Stimulated activated CD4-positive, alpha-beta T cell treated with anti-CD3 and anti-CD28 coated beads, Interleukin-12 subunit alpha, Interleukin-12 subunit beta, amount 100 ng/mL, for 24 hours (primary cell): ENCODE results near the gene SNED1.
"Not testable (repeated sequence)": the region's sequence is repeated elsewhere in the genome, so short reads cannot be mapped to it uniquely, and the experiment has no call there.

Source experiments
- DNase-seq, 2 experiments: peaks; one replicate each; pipeline ENCODE4 v3.0.0-alpha.2; 2020; ENCODE audit warnings: low read depth in 2 of 2

The SNED1 gene

DNA sequence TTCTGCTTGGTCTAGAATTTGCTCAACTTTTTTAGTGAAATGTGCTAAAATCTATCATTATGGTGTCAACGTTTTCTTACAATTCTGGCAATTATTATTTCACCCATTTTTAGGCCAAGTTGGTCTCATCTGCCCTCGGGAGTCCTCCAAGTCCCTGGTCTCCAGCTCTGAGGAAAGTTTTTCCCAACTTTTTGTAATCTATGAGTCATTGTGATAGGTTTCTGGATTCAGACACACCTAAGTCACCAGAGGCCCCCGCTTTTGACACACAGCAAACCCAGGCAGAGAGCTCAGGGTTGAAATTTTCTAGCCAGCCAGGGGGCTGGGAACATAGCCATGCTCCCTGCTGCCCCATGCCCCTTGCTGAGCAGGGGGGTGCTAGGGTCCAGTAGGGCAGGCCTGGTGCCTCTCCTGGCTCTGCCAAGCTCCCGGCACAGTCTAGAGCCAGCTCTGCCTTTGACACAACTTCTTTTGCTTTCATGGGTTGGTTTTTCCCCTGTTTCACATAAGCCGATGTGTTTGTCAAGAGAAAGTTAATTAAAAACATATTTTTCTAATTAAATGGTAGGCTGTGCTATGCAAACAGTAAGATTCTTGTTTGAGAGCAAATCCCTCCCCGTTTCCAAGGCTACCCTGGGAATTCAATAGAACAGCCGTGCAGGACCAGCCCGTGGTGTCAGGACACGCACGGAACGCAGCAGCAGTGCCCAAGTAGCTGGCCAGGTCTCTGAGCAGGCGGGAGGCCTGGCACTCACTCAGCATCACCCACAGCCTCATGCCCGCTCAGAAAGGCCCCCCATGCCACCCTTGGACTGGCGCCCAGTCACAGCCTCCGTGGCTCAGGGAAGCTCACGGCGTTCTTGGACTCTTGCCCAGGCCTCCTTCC lies 25.5 kb upstream of the SNED1 start:
- no peak for DNase-seq

DNA sequence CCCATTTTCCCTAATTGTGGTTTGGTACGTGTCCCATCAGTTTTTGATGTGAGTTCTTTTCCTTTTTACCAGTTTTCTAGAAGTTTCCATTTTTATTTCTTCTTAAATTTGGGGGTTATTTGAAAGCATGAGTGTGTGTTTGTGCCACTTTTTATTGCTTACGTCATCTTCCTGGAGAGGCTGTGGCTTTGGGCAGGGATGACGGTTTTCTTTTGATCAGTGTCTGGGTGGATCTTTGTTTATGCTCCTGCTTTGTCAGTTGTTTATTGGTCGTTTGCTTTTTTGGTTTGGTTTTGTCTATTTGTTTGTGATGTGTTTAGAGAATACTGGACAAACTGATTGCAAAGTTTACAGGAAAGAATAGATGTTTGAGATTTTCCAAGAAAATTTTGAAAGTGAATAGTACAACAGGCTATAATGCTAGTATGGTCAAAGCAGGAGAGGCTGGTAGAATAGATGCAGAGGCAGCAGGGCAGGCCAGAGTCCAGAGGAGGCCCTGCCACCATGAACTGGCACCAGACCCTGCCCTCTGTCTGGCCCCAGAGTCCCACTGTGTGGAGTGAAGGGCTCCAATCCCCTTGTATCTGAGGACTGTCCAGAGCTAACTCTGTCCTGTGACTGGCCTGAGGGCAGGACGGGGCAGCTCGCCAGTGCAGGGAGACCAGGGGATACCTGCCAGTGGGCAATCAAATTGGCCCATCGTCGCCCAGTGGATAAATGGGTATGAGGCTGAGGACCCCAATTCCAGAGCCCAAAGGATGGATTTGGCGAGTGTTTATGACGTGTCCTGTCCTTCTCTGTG lies 23.4 kb upstream of the SNED1 start:
- no peak for DNase-seq

DNA sequence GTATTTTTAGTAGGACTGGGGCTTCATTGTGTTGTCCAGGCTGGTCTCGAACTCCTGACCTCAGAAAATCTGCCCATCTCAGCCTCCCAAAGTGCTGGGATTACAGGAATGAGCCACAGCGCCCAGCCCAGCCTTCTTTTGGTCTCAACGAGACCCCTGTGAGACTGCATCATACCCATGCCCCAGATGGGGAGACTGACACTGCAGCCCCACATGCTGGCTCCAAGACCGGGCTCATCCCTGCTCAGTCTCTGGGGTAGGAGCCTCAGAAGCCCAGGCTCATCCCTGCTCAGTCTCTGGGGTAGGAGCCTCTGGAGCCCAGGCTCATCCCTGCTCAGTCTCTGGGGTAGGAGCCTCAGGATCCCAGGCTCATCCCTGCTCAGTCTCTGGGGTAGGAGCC lies 22.5 kb upstream of the SNED1 start:
- not testable (repeated sequence) for DNase-seq

DNA sequence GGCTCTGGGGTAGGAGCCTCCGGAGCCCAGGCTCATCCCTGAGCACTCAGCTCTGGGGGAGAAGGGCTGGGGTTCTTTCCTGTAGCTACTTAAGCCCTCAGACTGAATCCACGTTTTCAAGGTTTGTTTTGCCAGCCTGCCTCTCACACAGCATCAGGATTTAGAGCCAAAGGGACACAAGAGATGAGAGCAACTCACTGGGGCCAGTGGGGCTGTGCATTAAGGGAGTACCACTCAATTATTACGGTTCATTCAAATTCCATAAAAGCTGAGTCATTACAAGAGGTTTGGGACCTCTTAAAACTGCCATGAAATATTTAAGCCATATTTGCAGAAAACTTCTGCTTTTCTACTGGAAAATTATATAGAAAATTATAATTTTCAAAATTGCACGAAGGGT lies 17.1 kb upstream of the SNED1 start:
- no peak for DNase-seq

DNA sequence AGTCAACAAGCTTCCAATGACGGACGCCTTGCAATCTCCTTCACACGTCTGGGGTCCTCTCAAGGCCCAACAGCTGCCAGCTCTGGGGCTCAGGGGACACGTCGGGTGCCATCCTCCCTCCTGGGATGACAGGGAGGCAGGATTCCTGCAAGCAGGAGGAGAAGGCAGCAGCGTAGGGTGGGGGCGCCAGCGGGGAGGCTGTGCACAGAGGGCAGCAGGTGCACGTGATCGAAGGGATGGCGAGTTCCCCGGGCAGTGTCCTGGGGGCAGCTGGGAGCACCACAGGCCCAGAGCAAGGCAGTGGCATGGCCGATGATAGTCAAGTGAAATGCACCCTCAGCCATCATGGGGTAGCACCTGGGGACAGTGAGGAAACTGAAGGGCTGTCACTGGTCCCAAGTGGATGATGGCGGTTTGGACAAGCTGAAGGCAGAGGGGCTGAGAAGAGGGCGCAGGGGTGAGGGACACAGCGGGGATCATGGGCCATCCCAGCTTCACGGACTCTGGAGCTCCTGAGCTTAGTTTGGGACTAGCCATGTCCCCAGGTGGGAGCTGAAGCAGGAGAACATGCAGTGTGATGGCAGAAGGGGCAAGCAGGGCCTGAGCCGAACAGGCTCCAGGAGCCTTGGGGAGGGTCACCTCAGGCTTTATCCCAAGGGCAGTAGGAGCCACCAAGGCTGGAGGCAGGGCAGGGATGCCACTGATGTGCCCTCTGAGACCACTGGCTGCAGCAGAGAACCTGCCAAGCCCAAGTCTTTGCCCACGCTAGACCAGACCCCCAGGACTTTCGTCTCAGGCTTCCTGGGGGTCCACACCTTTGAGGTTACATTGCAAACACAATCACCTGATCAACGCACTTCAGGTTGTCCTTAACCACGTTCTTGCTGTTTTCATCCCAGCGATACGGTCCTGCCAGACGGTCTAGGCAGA lies 16.3 kb upstream of the SNED1 start:
- no peak for DNase-seq

DNA sequence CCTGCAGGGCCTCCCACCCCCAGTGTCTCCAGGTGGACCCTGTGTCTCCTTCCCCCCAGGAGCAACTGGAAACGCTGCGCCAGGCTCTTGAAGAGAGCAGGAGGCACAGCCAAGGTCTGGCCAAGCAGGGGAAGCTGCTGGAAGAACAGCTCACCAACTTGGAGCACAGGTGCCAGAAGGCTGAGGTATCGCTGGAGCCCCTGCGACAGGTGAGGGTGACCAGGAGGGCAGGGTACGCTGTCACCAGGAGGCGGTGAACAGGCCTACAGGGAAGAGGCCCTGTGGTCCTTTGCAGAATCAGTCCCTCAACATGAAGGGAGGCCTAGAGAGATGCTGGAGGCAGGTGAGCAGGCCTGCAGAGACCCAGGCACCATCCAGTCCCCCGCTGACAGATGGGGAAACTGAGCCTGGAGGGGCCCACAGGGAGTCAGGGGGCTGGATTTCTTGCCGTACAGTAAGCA lies 15.6 kb upstream of the SNED1 start:
- DNase-seq, result no peak

DNA sequence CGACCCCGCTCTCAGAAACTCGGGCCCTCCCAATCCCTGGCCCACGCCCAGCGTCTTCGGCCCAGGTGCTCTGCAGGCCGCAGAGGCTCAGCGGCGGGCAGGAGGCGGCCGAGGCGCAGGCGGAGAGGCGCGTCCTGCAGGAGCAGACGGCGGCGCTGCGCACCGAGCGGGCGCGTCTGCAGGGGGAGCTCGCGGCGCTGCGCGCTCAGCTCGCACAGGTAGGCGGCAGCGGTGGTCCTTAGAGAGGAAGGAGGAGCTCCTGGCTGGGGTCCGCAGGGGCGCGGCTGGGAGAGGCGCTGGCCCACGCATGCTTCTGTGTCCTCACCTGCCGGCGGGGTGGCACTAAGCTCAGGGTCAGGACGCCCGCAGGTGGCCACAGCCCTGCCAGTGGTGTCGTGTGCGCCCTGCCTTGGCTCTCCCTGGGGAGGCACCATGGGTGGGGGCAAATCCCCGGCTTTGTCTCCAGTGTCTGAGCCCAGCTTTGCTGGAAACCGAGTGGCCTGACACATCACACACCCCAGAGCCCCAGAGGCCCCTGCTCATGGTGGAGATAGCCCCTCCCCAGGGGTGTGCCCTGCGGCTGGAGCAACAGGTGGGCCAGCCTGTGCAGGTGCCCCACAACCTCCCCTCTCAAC lies 14.9 kb upstream of the SNED1 start:
- DNase-seq, result peak in 1 of 2 experiments; percentile 18

DNA sequence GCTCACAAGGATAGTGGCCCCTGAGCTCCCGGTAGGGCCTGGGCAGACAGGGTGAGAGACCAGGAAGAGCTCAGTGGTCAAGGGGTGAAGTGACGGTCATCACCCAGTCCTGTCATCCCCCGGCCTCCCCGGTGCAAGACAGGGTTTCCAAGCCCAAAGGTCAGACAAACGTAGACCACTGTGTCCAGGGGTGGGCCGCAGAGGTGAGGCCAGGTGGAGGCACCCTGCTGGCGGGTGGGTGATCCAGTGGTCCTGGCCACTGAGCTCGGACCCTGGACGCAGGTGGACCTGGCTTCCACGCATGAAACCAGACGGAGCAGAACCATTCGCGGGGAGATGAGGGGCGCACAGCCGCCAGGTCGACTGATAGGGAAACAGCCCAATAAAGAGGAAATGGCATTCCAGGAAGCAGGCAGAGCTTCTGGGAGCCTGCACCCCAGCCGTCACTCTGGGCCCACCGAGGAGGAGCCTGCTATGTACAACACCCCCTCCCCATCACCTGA lies 14.4 kb upstream of the SNED1 start:
- no peak for DNase-seq

DNA sequence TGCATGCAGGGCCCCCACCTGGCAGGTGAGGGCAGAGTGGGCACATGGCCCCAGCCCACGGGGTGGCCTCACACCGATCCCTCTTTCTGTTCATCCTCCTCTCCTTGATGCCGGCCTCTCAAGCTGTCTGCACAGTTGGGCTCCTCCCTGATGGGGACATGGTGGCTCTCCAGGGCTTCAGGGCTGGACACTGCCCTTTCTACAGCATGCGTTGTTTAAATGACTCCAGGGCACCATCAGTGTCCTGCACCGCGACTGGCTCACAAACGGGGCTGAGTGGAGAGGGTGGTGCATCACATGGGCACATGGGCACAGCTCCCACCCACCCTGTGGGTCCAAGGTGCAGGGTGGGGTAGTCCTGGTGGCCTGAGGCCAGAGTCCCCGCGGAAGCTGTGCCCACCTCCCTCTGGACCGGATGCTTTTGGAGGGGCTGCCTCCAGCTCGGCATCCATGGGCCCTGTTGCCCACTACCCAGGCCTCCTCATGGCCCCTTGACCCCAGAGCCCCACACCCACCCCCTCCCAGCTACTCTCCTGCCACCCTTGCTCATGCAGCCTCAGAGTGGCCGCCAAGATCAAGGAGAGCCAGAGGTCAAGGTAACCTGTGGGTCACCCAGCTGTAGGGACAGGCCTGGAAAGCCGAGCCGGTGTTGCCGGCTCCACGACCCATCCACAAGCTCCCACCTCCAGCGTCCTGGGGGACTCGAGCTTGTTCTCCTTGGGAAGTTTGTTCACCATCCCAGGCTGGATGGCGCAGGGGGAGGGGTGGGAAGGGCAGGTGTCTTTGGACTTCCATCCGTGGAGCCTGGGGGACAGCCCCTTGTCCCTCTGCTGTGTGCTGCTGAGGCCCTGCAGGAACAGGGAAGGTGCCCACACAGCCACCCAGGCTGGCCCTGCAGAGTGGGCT lies 12.3 kb upstream of the SNED1 start:
- no peak for DNase-seq

DNA sequence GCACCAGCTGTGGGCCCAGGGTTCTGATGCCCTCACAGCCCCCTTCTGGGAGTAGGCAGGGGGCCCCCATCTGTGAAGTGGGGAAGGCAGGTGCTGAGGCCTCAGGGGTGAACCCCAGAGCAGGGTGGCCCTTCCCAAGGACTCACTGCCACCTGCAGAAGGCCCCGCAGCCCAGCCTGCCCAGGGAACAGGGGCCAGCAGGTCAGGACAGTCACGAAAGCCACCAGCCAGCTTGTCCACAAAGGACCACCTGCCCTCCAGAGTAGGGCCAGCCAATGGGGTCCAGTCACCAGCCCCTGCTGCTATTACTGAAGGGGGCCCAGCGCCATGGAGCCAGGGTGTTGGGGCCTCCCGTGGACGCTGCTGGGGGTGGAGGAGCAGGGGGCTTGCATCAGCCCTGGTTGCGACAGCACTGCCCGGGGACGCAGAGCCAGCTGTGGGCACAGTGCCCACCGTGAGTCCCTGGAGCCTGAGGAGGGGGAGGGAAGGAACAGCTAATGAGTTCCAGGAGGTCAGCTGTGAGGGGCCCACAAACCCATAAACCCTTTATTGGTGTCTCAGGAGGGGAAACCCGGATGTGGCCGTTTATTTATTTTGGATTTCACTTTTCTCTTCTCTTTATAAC lies 11.5 kb upstream of the SNED1 start:
- DNase-seq, result no peak

DNA sequence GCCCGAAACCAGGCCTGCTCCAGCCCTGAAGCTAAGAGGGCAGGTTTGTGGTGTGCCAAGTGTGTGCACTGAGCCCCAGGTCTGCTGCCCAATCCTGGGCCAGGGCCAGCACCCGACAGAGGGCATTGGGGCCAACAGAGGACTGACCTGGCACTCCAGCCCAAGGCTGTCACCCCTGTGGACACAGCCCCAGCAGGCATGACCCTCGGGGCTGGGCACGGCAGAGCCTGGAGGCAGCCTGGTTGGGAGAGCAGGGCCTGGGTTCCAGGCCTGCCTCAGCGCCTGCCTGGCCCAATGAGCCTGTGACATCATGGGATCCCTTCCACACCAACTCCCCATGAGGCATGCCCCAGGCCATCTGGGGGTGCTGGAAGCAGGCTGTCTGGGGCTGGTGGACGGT lies 10.8 kb upstream of the SNED1 start:
- DNase-seq, result no peak

DNA sequence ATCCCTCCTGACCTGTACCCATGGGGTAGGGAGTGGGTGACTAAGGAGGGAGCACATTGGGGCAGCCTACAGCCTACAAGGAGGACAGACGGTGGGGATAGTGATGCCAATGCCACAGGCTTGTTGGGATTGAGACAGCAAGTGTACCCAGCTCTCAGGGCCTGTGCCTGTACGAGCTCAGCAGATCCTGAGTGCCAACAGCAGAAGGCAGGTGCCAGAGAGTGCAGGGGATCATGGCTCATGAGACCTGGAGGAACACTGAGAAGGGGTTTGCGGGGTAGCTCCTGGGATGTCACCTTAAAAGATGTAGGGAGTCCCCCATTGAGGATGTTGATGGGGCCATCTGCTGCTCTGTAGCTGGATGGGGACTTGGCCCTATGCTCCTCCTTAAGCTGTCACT lies 10.3 kb upstream of the SNED1 start:
- DNase-seq, result no peak

DNA sequence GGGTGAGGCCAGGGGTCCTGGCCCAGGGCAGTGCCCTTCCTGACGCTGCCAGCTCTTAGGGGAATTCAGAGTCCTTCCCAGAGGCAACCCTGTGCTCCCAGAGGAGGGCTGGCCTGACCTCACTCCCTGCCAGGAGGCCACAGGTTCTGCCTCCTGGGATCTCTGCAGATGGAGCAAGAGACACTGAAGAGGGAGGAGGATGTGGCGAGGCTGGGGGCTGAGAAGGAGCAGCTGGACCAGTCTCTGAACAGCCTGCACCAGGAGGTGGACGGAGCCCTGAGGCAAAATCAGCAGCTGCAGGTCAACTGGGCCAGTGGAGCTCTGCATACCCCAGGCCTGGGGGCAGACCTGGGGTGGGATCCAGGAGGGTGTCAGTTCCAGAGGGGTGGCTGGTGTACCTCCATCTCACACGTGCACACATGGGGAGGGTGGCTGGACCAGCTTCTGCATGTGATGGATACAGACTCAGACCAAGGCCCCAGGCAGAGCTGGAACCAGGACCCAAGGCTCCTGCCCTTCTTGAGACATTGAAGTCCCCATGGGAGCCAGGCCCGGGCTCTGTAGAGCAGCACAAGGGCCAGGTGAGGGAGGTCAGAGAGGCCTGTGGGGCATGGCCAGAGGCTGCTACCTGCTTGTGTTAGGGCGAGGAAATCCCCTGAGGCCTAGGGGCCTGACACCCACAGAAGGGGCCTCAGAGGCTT lies 9.7 kb upstream of the SNED1 start:
- no peak for DNase-seq

DNA sequence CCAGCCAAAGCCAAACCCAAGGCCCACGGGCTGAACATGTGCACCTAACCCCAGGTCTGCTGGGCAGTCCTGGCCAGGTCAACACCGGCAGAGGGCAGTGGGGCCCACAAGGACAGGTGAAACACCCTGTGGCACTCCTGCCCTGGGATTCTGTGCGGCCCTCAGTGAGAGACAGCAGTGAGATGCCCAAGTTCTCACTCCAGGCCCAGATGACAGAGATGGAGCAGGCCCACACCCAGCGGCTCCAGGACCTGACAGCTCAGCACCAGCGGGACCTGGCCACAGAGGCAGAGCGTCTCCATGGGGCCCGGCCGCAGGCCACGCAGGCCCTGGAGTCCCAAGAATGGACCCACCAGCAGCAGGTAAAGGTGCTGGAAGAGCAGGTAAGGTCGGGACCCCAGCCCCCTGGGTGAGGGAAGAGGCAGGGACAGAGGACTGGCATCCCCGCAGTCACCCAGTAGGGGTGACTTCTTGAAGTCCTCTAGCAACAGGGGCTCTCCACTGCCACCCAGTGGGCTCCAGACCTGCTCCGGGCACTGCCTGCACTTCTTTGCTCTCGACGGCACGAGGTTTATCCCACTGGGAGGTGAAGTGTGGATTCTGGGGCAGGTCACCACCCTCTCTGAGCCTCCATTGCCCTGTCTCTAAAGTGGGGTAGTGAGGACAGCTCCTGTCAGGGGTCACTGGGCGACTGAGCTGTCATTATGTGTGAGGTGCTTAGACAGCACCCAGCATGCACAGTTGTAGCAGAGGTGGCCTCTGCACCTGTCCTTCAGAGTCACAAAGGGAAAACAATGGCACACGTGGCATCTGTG lies 8.8 kb upstream of the SNED1 start:
- DNase-seq, result no peak

DNA sequence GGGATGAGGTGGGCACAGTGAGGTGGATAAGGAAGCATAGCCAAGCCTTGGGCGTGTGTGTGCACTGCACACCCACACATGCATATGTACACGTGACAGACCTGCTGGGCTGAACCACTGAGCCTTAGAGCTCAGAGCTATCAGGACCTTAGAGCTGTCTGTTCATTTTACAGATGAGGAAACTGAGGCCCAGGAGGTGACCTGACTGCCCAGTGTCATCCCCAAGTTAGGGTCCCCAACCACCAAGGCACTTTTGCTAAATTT lies 8.2 kb upstream of the SNED1 start:
- DNase-seq, result no peak

DNA sequence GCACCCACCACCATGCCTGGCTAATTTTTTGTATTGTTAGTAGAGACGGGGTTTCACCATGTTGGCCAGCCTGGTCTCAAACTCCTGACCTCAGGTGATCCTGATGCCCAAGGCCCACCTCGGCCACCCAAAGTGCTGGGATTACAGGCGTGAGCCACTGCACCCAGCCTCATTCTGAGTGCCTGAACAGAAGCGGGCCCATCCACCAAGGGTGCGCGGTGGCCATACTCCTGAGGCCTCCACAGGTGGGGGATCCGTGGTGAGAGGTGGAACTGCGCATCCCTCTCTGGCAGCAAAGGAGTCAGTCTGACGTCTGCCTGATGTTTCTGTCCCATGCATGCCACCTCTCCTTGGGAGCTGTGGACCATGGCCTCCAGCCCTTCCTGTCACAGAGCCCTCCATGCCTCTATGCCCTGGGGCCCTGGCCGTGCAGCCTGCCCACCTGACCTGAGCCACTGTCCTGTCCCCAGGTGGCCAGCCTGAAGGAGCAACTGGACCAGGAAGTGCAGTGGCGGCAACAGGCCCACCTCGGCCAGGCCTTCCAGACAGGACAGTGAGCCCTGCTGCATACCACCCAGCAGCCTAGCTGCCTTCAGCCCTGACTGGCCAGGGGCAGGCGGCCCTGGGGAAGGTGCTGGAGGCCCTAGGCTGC lies 7.6 kb upstream of the SNED1 start:
- DNase-seq, result no peak

DNA sequence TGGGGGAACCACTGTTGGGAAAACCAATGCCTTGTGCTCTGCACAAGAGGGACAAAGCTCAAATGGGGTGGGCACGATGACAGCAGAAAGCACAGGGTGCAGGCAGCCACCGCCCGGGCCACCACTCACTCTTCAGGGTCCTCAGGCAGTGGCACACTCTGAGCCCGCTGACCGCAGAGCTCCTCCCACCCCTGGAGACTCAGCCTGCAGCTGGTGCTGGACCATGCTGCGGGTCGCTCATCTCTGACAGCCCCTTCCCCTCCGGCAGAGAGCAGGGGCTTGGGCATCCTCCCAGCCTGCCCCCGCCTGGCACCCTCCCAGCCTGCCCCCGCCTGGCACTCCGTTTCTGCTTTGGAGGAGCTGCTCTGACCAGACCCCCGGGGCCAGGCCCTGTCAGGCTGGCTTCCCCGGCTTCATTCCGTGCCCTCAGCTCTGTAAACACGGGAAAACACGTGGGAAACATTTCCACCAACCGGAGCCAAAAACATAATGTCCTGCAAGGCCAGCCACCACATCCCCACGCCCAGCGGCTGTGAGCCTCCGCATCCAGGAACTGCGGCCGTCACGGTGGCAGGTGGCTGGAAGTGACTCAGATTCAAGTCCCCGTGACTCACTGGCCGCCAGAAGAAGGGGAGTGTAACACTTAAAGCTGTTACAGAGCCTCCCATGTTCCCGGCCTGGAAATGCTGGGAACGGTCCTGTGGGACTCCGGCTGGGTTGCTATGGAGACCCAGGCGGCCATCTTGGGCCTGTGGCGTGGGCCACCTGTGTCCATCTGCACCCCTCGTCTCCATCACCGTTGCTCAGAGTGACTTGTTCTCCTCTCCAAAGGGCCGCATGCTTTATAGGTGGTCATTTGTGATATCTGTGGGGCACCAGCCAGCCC lies 6.8 kb upstream of the SNED1 start:
- no peak for DNase-seq
